K562 (cell line): ENCODE measurements around the gene TIAL1. TPM values are rescaled to one million over a fixed set of nuclear protein-coding genes. Genes with fewer than 3 reads are reported as not detected.

Experiments used
- ATAC-seq: fragments of 200-7000 bp; cut with Tn5 transposase; 3 replicates; pipeline ENCODE4 v1.9.1; 2020; ENCODE audit warnings: moderate library complexity
- BruUV-seq: library from RNA; stranded (reverse); fragments of 400-500 nt; replicated peaks from 2 replicates; lab custom pipeline; 2021; lab: Mats Ljungman, UMichigan
- CTCF ChIA-PET: fragments of 300-600 bp; formaldehyde crosslinking; extraction: SDS; loops from one replicate; lab custom pipeline; 2021; ENCODE audit warnings: low intra/inter-chr PET ratio; lab: Yijun Ruan, JAX
- POLR2A ChIA-PET: fragments of 300-600, 350-650 bp; sonication (Branson Sonifier 250); formaldehyde crosslinking; extraction: SDS; loops from one replicate; lab custom pipeline; 2021; ENCODE audit warnings: antibody characterized with exemption, inconsistent platforms; lab: Yijun Ruan, JAX
- DNase-seq, 4 experiments: peaks; one replicate each; pipeline versions ENCODE4 v3.0.0 to v3.0.0-alpha.2; 2011 to 2018; ENCODE audit warnings: low spot score in 3 of 4, mixed read lengths in 3 of 4; ENCODE audit errors: extremely low read depth in 1 of 4
- FAIRE-seq: peaks from 2 replicates; lab custom pipeline; 2011; peaks lifted over from hg19 to GRCh38; lab: Jason Lieb, UNC
- H2AFZ ChIP-seq: 2 replicates; pipeline ENCODE4 v1.6.0; 2011; ENCODE audit warnings: low read depth, low read length, control low read depth, inconsistent platforms
- H3K27ac ChIP-seq: fragments of 200-600 bp; 3 replicates; pipeline ENCODE4 v1.8.0; 2011; ENCODE audit warnings: low read depth, mild to moderate bottlenecking, control low read depth, inconsistent platforms, low read length, moderate library complexity, mixed read lengths; ENCODE audit errors: extremely low read depth
- H3K27me3 ChIP-seq, 2 experiments: fragments of 300-600 bp in 1 of 2; 2 replicates in 1 of 2; 3 replicates in 1 of 2; pipeline versions ENCODE4 v1.6.0 to v1.8.0; 2011; ENCODE audit warnings: inconsistent platforms in 2 of 2, low read length in 2 of 2, mild to moderate bottlenecking in 1 of 2, mixed read lengths in 1 of 2, moderate library complexity in 1 of 2; ENCODE audit not compliant: control insufficient read depth in 2 of 2, insufficient read depth in 2 of 2
- H3K36me3 ChIP-seq: fragments of 300-600 bp; 3 replicates; pipeline ENCODE4 v1.8.0; 2011; ENCODE audit warnings: mild to moderate bottlenecking, low read length, inconsistent platforms; ENCODE audit not compliant: control insufficient read depth, insufficient read depth
- H3K4me1 ChIP-seq, 2 experiments: fragments of 200-600 bp in 1 of 2; replicated peaks in 1 of 2; 2 replicates in 1 of 2; 3 replicates in 1 of 2; pipeline versions ENCODE4 v1.5.1 to v1.8.0; 2011; ENCODE audit warnings: inconsistent platforms in 2 of 2, low read length in 2 of 2, mild to moderate bottlenecking in 1 of 2, mixed read lengths in 1 of 2, moderate library complexity in 1 of 2; ENCODE audit not compliant: control insufficient read depth in 2 of 2, insufficient read depth in 2 of 2
- H3K4me2 ChIP-seq: 2 replicates; pipeline ENCODE4 v1.6.1; 2011; ENCODE audit warnings: low read length, control low read depth, inconsistent platforms, mixed read lengths; ENCODE audit not compliant: insufficient read depth
- H3K4me3 ChIP-seq: fragments of 200-600 bp; sonication (generic), shearing (Covaris generic); 2 replicates; pipeline ENCODE4 v1.5.1; 2016; ENCODE audit warnings: control low read depth, inconsistent platforms
- H3K79me2 ChIP-seq: fragments of 200-600 bp; 3 replicates; pipeline ENCODE4 v1.8.0; 2011; ENCODE audit warnings: low read length, inconsistent platforms; ENCODE audit not compliant: control insufficient read depth, insufficient read depth
- H3K9ac ChIP-seq, 2 experiments: 2 replicates each; pipeline versions ENCODE4 v1.6.0 to v1.6.1; 2011; ENCODE audit warnings: low read depth in 2 of 2, low read length in 2 of 2, control low read depth in 1 of 2, inconsistent platforms in 1 of 2, mild to moderate bottlenecking in 1 of 2, mixed read lengths in 1 of 2; ENCODE audit not compliant: insufficient read depth in 1 of 2
- H3K9me1 ChIP-seq: one replicate; pipeline ENCODE4 v1.6.0; 2011; ENCODE audit warnings: inconsistent platforms, mild to moderate bottlenecking, low read length, moderate library complexity; ENCODE audit not compliant: control insufficient read depth, insufficient read depth
- H3K9me3 ChIP-seq: replicated peaks from 2 replicates; pipeline ENCODE4 v1.5.1; 2011; ENCODE audit warnings: low read depth, low read length, inconsistent platforms; ENCODE audit not compliant: control insufficient read depth, insufficient read depth
- H4K20me1 ChIP-seq: replicated peaks from 2 replicates; pipeline ENCODE4 v1.6.1; 2011; ENCODE audit warnings: low read length, inconsistent platforms, mixed read lengths; ENCODE audit not compliant: control insufficient read depth, insufficient read depth
- BCOR ChIP-seq: fragments of 450-650 bp; IDR thresholded peaks from 2 replicates; pipeline ENCODE4 v1.6.1; 2016
- CEBPB ChIP-seq: fragments of 450-650 bp; IDR thresholded peaks from 2 replicates; pipeline ENCODE4 v1.6.1; 2016; ENCODE audit warnings: missing genetic modification characterization, missing compliant biosample characterization
- EP300 ChIP-seq: IDR thresholded peaks from 2 replicates; pipeline ENCODE4 v1.6.1; 2012; ENCODE audit warnings: low read length, improper control_type of control experiment
- ETV1 ChIP-seq: fragments of 450-650 bp; conservative IDR thresholded peaks from 2 replicates; pipeline ENCODE4 v1.6.1; 2016; ENCODE audit warnings: missing genetic modification characterization, control low read depth, low read depth, missing compliant biosample characterization
- KDM1A ChIP-seq, 2 experiments: fragments of 450-650 bp; IDR thresholded peaks; 2 replicates each; pipeline ENCODE4 v1.6.1; 2016; ENCODE audit warnings: mild to moderate bottlenecking in 2 of 2
- NFYB ChIP-seq: IDR thresholded peaks from 2 replicates; pipeline ENCODE4 v1.6.1; 2011; ENCODE audit warnings: mild to moderate bottlenecking, moderate library complexity; ENCODE audit not compliant: insufficient read length; ENCODE audit errors: extremely low read depth
- POLR3A ChIP-seq: IDR thresholded peaks from 2 replicates; pipeline ENCODE4 v1.6.1; 2011; ENCODE audit warnings: borderline replicate concordance, mild to moderate bottlenecking, moderate library complexity; ENCODE audit not compliant: insufficient read length, insufficient read depth; ENCODE audit errors: extremely low read depth
- RBM15 ChIP-seq: fragments of 200-400 bp; formaldehyde crosslinking; IDR thresholded peaks from 2 replicates; pipeline ENCODE4 v1.6.1; 2018; ENCODE audit warnings: mild to moderate bottlenecking, low read length, moderate library complexity; ENCODE audit not compliant: insufficient read depth
- SP1 ChIP-seq: sonication (generic); formaldehyde crosslinking; IDR thresholded peaks from 2 replicates; pipeline ENCODE4 v1.8.1; 2022; ENCODE audit warnings: mild to moderate bottlenecking, missing genetic modification reagents
- TEAD1 ChIP-seq, 2 experiments: fragments of 450-650 bp in 1 of 2; sonication (generic) in 1 of 2; formaldehyde crosslinking; IDR thresholded peaks; 2 replicates each; pipeline versions ENCODE4 v1.4.0 to v1.8.0; 2020 to 2022; ENCODE audit warnings: mild to moderate bottlenecking in 2 of 2, missing genetic modification reagents in 1 of 2
- ZNF124 ChIP-seq: sonication (generic); formaldehyde crosslinking; IDR thresholded peaks from 2 replicates; pipeline ENCODE4 v1.8.1; 2022; ENCODE audit warnings: missing genetic modification reagents
- ZNF146 ChIP-seq: IDR thresholded peaks from one replicate; pipeline ENCODE4 v1.6.1; 2018; ENCODE audit warnings: missing compliant biosample characterization; ENCODE audit not compliant: unreplicated experiment
- ZNF57 ChIP-seq: fragments of 450-650 bp; formaldehyde crosslinking; IDR thresholded peaks from 2 replicates; pipeline ENCODE4 v1.4.0; 2020; ENCODE audit warnings: mild to moderate bottlenecking, moderate library complexity
- ZNF780A ChIP-seq: fragments of 250-450 bp; sonication (Bioruptor Pico); IDR thresholded peaks from 2 replicates; pipeline ENCODE4 v1.5.0; 2021; ENCODE audit warnings: mild to moderate bottlenecking
- WGBS: fragments of 100-300 bp; shearing (Covaris generic); methylation state at CpG from one replicate; pipeline ENCODE4 v1.1.6; 2016; ENCODE audit warnings: low coverage, mixed read lengths; ENCODE audit not compliant: insufficient coverage; ENCODE audit errors: missing lambda C conversion rate; 5-methylcytosine and 5-hydroxymethylcytosine counted together
- in situ Hi-C: fragments of 300-500 bp; cut with MboI; formaldehyde crosslinking; loops from 4 replicates; pipeline ENCODE4 v1.15.0; 2018; ENCODE audit warnings: inconsistent platforms, mixed read lengths
- intact Hi-C: fragments of 100-400 bp; cut with micrococcal nuclease; formaldehyde crosslinking; loops from 2 replicates; pipeline ENCODE4 v1.14.2; 2022
- polyA plus RNA-seq, 8 experiments: library from polyadenylated mRNA; depleted of rRNA in 4 of 8; stranded (reverse) in 5 of 8; unstranded in 3 of 8; fragments of >200 nt; fragmentation: Nextera tagmentation in 2 of 8; fragmentation: Illumina TruSeq in 1 of 8; extraction: Ambion mirVana in 2 of 8; extraction: Trizol in 1 of 8; gene quantifications; 2 replicates each; pipeline versions ENCODE4 v1.2.1 to v1.2.3, GENCODE V29; 2011 to 2014; ENCODE audit warnings: inconsistent platforms in 1 of 8, missing spikeins in 1 of 8
- total RNA-seq, 7 experiments: library from RNA; depleted of rRNA in 6 of 7; stranded (reverse); fragments of >200 nt in 6 of 7; fragmentation: Illumina TruSeq in 2 of 7; extraction: Trizol in 2 of 7; gene quantifications; 2 replicates each; pipeline versions ENCODE4 v1.2.1 to v1.2.3, GENCODE V29; 2011 to 2021; ENCODE audit warnings: low replicate concordance in 1 of 7
- TF ChIP-seq, protein P1 (sequence below): fragments of 250-450 bp; sonication (Bioruptor Pico); IDR thresholded peaks from 2 replicates; pipeline ENCODE4 v1.5.0; 2021
- TF ChIP-seq, protein P2 (sequence below): fragments of 150-350 bp; IDR thresholded peaks from 2 replicates; pipeline ENCODE4 v1.6.1; 2014; ENCODE audit warnings: low read depth, mild to moderate bottlenecking, low read length, borderline replicate concordance
- TF ChIP-seq, protein P3 (sequence below): sonication (generic); formaldehyde crosslinking; IDR thresholded peaks from 2 replicates; pipeline ENCODE4 v1.8.1; 2022; ENCODE audit warnings: missing genetic modification reagents

TIAL1 gene
- total and polyA plus RNA-seq, 9 of the 15 experiments (the other 6 are each of a cell fraction or from before 2014, with no cell fraction given), result 22.5 to 126 (median 58.2) TPM

DNA sequence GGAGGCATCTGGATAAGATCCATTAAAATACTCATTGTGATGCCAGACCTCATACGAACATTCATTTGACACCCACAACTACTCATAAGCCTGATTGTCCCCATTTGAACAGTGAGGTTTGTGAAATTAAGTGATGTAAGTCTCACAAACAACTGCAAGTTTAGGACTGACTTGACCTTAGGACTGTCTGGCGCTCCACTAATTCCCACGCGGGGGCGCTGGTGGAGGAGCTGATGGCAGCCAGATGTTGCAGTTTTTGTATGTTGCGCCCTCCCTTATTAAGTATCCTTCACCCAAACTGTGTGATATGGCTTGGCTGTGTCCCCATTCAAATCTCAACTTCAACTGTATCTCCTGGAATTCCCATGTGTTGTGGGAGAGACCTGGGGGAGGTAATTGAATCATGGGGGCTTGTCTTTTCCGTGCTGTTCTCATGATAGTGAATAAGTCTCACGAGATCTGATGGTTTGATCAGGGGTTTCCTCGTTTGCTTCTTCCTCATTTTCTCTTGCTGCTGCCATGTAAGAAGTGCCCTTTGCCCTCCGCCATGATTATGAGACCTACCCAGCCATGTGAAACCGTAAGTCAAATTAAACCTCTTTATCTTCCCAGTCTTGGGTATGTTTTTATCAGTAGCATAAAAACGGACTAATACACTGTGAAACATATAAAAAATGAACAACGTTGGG, 20.3 kb upstream of the TIAL1 start:
- no peaks in the 10 kb centered on the region for H4K20me1 ChIP-seq
- H3K9me1 ChIP-seq, result no peaks in the 10 kb centered on the region
- peak overlapping the region in 1 of 2 experiments; percentile 56; a peak in 3 of 4 replicates for H3K9ac ChIP-seq
- no peaks in the 10 kb centered on the region for H3K79me2 ChIP-seq
- WGBS, result 7% methylated on average over 13 of the region's 13 CpGs
- peak overlapping the region; percentile 99 for H2AFZ ChIP-seq
- ChIA-PET POLR2A (interaction anchor here (0.9 to 1.3 kb wide), 3 partner anchors 8 to 16 kb away, joined by 3 to 6 read pairs (median 4); no protein-coding TSS in a partner anchor), CTCF (interaction anchor here (1.1 kb wide), 1 partner anchor 28 kb away, joined by 3 read pairs; no protein-coding TSS in a partner anchor)
- no peaks in the 10 kb centered on the region for H3K27me3 ChIP-seq
- H3K4me2 ChIP-seq, result peak overlapping the region; percentile 76
- peak; percentile 91 for FAIRE-seq
- peak overlapping the region; percentile 28 for H3K4me3 ChIP-seq
- no TSS peak for BruUV-seq
- DNase-seq, result peak; percentile 49 to 75 (median 51)
- in situ Hi-C loops, result no loop called here
- intact Hi-C loops, result loop anchor here (1.0 to 5.0 kb wide), 3 partner anchors 35 to 245 kb away; no protein-coding TSS in a partner anchor
- no peaks in the 10 kb centered on the region for H3K9me3 ChIP-seq
- ATAC-seq, result peak; percentile 94
- H3K27ac ChIP-seq, result peak overlapping the region; percentile 60
- H3K4me1 ChIP-seq, result peaks cover 0 to 8% of the 10 kb centered on the region in 2 experiments; a peak in 3 of 5 replicates
- no peaks in the 10 kb centered on the region for H3K36me3 ChIP-seq
- TF ChIP-seq, protein P1, sequence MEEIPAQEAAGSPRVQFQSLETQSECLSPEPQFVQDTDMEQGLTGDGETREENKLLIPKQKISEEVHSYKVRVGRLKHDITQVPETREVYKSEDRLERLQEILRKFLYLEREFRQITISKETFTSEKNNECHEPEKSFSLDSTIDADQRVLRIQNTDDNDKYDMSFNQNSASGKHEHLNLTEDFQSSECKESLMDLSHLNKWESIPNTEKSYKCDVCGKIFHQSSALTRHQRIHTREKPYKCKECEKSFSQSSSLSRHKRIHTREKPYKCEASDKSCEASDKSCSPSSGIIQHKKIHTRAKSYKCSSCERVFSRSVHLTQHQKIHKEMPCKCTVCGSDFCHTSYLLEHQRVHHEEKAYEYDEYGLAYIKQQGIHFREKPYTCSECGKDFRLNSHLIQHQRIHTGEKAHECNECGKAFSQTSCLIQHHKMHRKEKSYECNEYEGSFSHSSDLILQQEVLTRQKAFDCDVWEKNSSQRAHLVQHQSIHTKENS (CRISPR knock-in tag), result no peak
- no peak for TF ChIP-seq POLR3A
- no peak for TF ChIP-seq EP300
- no peak for TF ChIP-seq ETV1 (tag)
- TF ChIP-seq CEBPB (tag), result 0 out of 2 replicates have a peak, but pooled peaks have one; percentile 7
- TF ChIP-seq BCOR, result no peak
- TF ChIP-seq ZNF124 (CRISPR knock-in tag), result no peak
- peak; percentile 17; the same call in 1 of the 2 replicates for TF ChIP-seq SP1 (CRISPR knock-in tag)
- no peak for TF ChIP-seq NFYB
- no peak for TF ChIP-seq RBM15
- no peak for TF ChIP-seq ZNF146 (CRISPR knock-in tag)
- TF ChIP-seq TEAD1 (CRISPR knock-in tag; IDR thresholded peaks at IDR 0.05), result no peak
- no peak for TF ChIP-seq ZNF57 (CRISPR knock-in tag)
- TF ChIP-seq, protein P2, sequence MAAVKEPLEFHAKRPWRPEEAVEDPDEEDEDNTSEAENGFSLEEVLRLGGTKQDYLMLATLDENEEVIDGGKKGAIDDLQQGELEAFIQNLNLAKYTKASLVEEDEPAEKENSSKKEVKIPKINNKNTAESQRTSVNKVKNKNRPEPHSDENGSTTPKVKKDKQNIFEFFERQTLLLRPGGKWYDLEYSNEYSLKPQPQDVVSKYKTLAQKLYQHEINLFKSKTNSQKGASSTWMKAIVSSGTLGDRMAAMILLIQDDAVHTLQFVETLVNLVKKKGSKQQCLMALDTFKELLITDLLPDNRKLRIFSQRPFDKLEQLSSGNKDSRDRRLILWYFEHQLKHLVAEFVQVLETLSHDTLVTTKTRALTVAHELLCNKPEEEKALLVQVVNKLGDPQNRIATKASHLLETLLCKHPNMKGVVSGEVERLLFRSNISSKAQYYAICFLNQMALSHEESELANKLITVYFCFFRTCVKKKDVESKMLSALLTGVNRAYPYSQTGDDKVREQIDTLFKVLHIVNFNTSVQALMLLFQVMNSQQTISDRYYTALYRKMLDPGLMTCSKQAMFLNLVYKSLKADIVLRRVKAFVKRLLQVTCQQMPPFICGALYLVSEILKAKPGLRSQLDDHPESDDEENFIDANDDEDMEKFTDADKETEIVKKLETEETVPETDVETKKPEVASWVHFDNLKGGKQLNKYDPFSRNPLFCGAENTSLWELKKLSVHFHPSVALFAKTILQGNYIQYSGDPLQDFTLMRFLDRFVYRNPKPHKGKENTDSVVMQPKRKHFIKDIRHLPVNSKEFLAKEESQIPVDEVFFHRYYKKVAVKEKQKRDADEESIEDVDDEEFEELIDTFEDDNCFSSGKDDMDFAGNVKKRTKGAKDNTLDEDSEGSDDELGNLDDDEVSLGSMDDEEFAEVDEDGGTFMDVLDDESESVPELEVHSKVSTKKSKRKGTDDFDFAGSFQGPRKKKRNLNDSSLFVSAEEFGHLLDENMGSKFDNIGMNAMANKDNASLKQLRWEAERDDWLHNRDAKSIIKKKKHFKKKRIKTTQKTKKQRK, result no peak
- no peak for TF ChIP-seq KDM1A (IDR thresholded peaks at IDR 0.05)
- TF ChIP-seq, protein P3, sequence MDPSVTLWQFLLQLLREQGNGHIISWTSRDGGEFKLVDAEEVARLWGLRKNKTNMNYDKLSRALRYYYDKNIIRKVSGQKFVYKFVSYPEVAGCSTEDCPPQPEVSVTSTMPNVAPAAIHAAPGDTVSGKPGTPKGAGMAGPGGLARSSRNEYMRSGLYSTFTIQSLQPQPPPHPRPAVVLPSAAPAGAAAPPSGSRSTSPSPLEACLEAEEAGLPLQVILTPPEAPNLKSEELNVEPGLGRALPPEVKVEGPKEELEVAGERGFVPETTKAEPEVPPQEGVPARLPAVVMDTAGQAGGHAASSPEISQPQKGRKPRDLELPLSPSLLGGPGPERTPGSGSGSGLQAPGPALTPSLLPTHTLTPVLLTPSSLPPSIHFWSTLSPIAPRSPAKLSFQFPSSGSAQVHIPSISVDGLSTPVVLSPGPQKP (CRISPR knock-in tag), result no peak
- no peak for TF ChIP-seq ZNF780A (CRISPR knock-in tag)
